GM18909 (cell line): ENCODE data around the gene LCN2.
"Not testable (repeated sequence)": the region's sequence is repeated elsewhere in the genome, so short reads cannot be mapped to it uniquely, and the experiment has no call there.

Source experiments
- ATAC-seq: cut with Tn5 transposase; IDR thresholded peaks from one replicate; pipeline ENCODE4 v1.9.1; 2021; ENCODE audit warnings: mild to moderate bottlenecking; ENCODE audit not compliant: unreplicated experiment, poor library complexity

Gene LCN2

DNA sequence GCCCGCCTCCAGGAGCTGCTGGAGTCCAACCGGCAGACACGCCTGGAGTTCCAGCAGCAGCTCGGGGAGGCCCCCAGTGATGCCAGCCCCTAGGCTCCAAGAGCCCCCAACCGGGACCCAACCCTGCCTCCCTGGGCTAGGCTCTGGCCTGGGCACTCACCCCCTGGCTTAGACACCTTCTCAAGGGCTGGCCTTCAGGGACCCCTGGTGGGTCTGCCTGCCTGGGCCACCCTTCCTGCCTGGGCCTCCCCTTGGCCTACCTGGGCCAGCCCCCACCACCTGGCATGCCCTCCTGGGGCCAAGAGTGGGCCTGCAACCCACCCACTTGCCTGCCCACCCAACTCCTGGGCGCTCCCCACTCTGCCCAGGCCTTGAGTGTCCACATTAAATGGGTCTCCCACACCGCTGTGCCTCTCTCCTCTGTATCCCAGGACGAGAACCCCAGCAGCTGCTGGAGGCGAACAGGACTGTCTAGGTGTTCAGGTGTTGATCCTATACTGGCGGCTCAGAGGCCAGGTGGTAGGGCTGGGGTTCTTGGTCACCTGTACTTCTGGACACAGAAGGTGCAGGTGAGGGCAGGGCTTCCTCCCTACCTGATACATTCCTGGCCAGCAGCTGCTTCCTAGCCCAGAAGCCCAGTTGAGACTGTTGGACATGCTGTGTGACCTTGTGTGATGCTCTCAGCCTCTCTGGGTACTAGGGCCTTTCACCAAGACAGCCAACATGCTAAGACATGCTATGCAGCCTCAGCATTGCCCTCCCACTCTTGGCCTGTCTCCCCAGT lies 14.5 kb downstream of the LCN2 start:
- ATAC-seq = no peak

DNA sequence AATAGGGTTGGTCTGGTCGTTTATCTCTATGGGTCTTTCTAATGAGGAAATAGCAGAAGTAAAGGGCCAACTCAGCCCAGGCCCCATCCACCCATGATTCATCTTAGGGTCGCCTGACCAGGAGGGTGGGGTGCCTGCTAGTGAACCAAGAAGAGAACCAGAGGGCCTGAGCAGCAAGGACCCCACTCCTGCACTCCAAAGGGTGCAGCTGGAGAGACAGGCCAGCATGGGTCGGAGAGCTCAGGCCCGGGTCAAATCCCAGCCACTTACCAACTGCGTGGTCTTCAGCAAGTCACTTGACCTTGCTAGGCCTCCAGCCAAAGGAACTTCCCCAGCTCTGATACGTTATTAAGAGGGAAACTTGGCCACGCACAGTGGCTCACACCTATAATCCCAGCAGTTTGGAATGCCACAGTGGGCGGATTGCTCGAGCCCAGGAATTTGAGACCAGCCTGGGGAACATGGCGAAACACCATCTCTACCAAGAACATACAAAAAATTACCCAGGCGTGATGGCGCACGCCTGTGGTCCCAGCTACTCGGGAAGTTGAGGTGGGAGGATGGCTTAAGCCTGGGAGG lies 15.1 kb downstream of the LCN2 start:
- ATAC-seq = no peak

DNA sequence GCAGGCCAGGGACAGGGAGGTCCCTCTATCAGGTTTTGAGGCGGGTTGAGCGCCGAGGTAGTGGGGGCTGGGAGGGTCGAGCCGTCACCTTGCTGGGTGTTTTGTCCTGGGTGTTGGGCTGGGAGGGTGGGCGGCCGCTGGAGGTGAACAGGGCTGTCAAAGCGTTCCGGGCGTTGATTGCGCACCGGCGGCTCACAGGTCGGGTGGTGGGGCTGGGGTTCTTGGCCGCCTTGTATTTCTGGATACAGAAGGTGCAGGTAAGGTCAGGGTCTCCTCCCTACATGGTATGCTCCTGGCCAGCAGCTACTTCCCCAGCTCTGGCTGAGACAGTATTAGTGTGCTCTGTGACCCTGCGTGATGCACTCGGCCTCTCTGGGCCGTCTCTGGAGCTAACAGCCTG lies 16.9 kb downstream of the LCN2 start:
- ATAC-seq = no peak

DNA sequence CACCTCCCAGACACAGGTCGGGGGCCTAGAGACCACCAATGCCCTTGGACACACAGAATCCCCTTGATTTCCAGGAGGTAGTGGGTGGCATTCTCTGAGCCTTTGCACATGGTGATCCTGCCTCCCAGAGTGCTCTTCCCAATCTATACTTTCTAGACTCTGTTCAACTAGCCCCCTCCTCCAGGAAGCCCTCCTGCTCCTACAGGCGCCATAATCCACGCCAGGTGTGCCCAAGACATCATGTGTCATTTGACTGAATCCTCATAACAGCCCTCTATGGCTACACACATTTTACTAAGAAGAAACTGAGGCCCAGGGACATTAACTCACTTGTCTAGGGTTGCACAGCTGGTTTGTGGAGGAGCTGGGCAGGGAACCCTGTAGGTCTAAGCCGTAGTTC lies 18.0 kb downstream of the LCN2 start:
- no peak for ATAC-seq

DNA sequence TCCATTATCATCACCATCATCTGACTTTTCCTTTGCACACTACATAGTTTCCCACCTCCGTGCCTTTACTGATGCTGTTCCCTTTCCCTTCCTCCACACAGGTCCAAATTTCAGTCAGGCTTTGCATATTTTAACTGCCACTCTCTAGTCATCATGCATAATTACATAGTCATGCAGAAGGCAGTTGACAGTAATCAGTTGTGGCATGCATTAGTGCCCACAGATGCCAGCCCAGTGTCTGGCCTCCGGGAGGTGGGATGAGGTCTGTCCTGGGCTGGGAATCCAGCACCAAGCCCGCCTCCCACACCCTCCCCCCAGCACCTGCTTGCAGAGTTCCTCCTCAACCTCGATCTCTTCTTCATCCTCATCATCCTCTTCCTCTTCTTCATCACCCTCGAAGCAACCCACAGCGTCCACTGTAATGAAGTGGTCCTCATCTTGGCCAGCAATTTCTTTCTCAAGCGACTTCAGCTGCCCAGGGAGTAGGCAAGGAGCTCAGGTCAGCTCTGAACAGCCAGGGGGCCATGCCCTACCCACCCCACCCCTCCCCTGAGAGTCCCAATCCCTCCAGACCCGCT lies 19.6 kb downstream of the LCN2 start:
- ATAC-seq = no peak

DNA sequence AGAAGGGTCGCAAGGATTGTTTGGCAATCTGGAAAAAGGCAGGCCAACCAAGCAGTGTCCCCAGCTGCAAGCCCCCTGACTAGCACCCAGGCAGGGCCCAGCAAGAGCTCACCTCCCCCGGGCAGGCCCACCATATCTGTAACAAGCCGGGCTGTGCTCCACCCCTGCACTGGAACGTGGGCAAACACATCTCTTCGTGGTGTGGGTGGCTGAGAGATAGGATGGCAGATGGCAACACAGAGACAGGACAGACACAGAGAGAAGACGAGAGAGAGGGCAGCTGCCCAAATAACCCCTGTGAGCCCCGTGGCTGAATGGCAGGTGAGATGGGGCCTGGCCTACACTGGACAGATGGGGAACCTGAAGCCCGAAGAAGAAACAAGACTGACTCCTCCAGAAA lies 20.2 kb downstream of the LCN2 start:
- ATAC-seq = no peak

DNA sequence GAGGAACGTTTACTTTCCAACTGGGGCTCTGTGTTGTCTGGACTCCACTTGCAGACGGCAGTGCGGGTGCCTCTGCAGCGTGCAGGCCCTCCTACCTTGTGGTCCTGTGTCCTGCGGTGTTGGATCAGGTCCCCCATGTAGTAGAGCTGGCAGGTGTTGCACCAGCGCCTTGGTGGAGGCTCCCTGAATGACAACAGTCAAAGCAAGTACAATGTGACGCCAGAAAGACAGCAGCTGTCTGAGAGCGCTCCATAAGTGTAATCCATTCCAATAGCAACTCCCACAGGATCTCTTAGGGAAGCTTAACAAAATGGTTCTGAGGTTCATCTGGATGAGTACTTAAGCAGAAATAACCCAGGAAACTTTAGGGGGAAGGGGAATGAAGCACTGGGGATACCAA lies 20.7 kb downstream of the LCN2 start:
- no peak for ATAC-seq

DNA sequence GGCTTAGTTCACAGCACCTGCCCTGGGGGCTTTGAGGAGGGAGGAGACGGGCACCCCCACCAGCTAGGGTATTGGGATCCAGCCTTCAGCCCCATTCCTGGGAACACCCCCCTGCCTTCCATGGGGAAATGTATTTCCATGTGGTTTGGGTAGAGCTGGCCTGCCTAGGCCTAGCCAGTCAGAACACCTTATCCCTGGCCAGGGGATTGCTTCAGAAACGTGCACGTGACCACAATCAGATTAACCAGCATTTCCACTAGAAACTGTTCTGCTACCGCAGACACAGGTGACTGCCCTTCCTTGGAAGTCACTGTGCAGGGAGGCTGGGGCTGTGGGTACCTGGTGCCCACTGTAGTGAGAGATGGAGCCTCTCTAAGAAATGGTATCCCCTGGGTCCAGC lies 24.8 kb downstream of the LCN2 start:
- ATAC-seq = no peak

DNA sequence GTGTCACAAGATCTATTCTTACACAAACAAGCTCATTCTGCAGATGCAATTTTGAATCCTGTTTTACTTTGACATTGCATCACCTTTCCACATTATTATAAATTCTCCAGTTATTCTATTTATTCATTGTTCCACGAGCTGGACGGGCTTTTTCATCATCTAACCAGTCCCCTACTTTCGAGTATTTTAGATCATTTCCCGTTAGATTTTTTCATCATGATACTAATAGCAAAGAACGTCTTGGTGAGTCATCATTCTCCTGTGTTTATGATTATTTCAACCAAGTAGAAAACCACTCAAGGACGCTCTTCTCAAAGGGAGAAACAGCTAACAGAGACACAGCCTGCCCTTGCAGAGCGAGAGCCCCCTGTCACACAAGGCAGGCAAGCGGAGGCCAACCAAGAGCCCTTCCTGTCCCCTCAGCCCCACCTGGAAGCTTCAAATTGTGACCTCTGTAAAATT lies 25.9 kb downstream of the LCN2 start:
- no peak for ATAC-seq

DNA sequence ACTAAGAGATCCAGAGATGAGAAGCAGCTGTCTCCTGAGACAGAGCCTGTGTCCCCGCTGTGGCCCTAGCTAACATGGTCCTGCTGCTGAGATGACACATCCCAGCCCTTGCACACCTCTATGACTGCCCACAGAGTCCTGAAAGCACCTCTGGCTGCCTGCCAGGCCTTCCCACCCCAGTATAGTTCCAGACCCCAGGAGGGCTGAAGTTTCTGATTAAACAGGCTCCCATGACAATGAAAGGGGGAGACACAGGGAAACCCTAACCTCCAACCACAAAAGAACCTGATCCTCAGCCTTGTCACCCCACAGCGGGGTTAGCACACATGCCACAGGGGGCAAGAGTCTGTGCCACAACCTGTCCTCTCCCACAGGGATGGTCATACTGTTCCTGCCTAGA lies 26.5 kb downstream of the LCN2 start:
- ATAC-seq = no peak

DNA sequence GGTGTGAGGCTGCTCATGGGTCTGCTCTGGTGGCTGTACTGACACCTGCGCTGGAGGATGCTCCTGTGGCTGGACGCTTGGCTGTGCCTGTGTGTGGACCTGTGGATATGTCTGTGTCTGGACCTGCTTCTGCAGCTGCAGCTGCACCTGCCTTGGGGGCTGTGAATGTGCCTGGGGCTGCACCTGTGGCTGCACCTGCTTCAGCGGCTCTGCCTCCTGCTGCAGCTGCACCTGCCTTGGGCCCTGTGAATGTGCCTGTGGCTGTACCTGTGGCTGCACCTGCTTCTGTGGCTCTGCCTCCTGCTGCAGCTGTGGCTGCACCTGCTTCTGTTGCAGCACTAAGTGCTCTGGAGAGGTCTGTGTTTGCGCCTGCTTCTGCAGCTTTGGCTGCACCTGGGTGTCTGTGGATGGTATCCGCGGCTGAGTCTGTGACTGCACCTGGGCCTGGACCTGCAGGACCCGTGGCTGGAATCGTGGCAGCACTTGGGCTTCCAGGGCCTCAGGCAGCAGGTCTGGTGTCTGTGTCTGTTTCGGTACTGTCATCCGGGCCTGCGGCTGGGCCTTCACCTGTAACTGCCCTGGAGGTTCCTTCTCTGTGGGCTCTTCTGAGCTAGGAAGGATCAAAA lies 29.7 kb downstream of the LCN2 start:
- no peak for ATAC-seq

DNA sequence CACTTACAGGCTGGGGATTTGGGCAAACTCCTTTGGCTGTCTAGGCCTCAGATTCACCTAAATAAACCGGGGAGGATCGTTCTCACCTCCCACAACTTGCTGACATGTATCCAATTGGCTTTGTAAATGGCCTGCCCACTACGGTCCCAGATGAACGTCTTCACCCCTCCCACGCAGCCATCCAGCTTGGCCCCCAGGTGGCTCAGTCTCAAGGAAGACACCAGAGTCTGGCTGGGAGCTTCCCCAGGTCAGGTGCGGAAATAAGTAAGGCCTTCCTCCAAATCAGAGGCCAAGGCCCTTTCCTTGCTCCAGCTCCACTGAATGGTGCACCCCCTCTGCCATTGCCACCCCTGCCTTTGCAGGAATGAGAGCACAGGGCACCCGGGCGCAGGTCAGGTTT lies 30.7 kb downstream of the LCN2 start:
- ATAC-seq = no peak

DNA sequence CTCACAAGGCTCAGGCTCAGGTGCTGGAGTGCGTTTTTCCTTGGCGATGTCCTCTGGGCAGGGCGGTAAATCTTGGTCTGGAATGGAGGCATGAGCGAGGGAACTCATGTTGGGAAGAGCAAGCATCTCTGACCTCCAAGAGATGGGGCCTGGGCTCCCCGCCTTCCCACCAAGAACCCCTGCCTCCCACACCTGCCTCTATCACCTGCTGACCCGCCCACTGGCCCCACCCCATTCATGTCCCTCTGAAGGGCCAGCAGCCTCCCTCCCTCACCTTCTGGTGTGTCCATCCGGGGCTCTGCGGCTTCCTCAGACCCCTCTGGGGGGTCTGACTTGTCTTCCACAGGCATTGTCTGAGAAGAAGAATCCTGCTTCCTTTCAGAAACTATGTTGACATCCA lies 31.2 kb downstream of the LCN2 start:
- ATAC-seq = no peak

DNA sequence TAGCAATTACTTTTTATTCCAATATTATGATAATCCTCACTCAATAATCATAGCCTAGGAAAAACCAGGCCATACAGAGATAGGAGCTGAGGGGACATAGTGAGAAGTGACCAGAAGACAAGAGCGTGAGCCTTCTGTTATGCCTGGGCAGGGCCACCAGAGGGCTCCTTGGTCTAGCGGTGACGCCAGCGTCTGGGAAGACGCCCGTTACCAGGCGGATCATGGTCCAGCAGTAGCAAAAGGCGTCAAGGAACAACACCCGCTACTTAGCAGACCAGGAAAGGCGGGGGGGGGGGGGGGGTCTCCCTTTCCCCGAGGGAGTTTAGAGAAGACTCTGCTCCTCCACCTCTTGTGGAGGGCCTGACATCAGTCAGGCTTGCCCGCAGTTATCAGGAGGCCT lies 32.2 kb downstream of the LCN2 start:
- ATAC-seq = not testable (repeated sequence)

DNA sequence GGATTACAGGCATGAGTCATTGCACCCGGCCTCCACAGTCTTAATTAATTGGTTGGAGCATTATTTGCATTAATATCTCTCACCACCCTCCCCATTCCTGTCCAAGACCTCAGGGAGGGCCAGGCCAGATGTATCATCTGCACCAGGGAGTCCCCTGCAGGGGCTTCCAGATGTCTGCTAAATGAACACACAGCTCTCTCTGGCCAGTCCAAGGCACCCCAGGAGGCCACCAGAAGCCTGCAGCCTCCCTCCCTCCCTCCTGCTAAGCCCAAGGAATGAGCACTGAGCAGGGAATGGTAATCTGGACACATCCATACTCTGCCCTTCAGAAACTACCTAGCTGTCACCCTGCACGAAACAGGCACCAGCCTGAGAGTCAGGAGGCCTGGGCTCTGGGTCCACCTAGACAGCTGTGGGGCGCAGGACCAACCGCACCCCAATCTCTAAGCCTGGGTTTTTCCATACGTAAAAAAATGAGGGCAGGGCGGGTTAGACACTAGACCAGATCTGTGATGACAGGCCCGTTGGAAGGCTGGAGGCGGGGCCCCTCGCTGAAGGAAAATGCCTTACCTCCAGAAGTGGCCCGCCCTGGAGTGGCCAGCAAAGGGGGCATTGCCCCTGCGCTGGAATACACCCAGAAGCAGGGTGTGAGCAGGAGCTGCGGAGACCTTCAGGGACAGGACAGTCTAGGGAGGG lies 33.8 kb downstream of the LCN2 start:
- no peak for ATAC-seq

DNA sequence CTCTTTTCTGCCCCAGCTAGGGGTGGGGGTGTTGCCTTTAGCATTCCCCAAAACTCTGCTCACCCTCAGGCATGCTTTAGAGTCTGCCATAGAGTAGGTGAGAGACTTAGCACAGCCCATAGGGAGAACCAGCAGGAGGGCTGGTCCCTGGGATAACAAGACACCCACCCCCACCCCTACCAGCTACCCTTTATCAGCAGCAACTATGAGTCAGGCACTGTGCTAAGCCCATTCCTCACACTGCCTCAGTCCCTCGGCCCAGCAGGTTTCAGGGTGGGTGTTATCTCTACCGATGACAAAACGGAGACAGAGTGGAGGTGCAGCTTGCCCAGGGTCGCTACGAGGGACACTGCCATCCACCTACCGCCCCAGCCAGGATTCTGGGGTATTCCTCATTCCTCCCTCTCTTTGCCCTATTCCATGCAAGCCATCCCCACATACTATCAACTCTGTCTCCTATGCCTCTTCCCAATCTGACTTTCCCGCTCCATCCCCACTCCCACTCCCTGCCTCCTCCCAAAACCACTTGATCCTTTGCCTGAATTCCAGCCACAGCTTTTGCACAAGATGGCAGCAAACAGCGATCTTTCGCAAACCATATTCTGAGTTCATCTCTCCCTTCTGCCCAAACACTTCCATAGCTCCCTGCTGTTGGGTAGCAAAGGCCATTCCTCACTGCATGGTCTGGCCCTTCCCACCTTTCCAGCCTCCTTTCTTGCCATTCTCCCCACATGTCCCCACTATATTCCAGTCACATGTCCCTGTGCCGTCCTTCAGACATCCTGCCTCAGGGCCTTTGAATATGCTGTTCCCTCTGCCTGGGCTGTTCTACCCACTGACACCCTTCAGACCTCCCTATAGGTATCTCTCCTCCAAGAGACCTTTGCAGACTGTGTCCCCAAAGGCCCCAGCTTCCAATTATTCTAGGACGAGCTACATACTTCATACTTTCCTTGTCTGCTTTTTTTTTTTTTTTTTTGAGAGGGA lies 37.0 kb downstream of the LCN2 start:
- no peak for ATAC-seq

DNA sequence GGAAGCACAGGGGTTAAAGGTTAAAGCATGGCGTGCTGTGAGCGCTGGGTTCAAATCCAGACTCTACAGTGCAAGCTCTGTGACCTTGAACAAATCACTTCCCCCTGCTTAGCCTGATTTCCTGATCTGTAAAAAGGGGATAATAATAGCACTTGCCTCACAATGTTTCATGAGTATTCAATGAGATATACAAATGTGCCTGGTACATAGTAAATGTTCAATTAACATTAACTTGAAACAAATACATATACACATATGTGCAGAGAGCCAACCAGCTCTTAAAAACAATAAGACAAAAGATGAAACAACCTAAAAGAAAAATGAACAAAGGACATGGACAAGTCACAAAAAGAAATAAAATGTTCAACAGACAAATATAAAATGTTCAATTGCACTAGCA lies 38.1 kb downstream of the LCN2 start:
- ATAC-seq = no peak

DNA sequence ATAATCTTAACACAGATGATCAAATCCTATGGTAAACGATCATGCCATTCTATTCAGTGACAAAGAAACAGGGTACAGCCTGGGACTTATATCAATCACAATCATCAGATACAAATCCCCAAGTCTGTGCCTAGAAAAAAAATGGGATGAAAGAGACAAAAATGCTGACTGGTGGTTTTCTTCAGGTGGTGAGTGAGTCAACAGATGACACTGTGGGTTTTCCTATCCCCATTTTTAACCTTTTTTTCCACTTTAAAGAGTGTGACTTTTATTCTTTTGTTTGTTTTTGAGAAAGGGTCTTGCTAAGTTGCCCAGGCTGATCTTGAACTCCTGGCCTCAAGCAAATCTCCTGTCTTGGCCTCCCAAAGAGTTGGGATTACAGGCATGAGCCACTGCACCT lies 39.0 kb downstream of the LCN2 start:
- ATAC-seq = no peak

DNA sequence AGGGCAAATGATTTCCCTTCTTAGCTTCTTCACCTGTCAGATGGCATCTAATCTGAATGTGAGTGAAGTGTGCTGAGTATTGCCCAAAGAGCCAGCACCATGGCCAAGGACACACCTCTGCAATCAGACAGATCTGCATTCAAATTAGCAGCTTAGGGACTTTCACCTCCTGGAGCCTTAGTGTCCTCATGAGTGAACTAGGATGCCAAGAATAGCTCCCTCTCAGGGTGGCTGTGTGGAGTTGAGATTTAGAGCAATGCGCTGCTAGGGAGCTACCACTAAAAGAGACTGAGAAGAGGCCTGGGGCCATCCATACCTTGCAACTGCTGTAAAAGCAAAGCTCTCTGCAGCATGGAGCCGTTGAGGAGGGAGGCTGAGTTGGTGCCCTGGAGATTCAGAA lies 40.8 kb downstream of the LCN2 start:
- no peak for ATAC-seq
